ENCODE data around the gene KCNQ1. TPM values are rescaled to one million over a fixed set of nuclear protein-coding genes. Genes with fewer than 3 reads are reported as not detected.

KCNQ1 gene
- total RNA-seq, 1 donor from 2014 or later, result 0.86 TPM

DNA sequence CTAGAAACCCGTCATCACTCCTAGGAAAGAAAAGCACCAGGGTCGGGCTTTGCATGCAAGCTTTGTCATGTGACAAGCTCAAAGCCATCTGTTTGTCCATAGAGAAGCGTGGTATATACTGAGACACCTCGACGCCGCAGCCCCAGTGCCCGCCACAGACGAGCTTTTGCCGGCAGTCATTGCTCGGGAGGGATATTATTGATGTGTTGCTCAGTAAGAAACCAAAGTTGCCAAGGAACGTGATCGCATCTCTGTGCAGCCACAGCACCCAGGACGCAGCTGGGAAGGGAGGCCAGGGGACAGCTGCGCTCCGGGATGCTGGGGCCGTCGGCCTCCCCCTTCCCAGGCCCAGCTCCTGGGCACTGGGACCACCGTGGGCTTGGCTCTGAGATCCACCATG, 344.5 kb downstream of the KCNQ1 start:
- peak overlapping the region; percentile 57 for H3K27ac Mint-ChIP-seq (ENCODE audit: unreplicated experiment)
- H3K27me3 Mint-ChIP-seq (ENCODE audit: low read depth), result peaks cover 12% of the 10 kb centered on the region
- TF ChIP-seq, protein P1, sequence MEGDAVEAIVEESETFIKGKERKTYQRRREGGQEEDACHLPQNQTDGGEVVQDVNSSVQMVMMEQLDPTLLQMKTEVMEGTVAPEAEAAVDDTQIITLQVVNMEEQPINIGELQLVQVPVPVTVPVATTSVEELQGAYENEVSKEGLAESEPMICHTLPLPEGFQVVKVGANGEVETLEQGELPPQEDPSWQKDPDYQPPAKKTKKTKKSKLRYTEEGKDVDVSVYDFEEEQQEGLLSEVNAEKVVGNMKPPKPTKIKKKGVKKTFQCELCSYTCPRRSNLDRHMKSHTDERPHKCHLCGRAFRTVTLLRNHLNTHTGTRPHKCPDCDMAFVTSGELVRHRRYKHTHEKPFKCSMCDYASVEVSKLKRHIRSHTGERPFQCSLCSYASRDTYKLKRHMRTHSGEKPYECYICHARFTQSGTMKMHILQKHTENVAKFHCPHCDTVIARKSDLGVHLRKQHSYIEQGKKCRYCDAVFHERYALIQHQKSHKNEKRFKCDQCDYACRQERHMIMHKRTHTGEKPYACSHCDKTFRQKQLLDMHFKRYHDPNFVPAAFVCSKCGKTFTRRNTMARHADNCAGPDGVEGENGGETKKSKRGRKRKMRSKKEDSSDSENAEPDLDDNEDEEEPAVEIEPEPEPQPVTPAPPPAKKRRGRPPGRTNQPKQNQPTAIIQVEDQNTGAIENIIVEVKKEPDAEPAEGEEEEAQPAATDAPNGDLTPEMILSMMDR (conservative IDR thresholded peaks at IDR 0.05), result no peak
- DNase-seq (ENCODE audit: low read depth, low spot score), result no peak
- no peak overlapping the region for H3K4me3 Mint-ChIP-seq
- H3K36me3 Mint-ChIP-seq (ENCODE audit: low read depth), result peaks cover 6% of the 10 kb centered on the region
- peaks cover 22% of the 10 kb centered on the region for H3K4me1 Mint-ChIP-seq
- H3K9me3 Mint-ChIP-seq, result peaks cover 2% of the 10 kb centered on the region

DNA sequence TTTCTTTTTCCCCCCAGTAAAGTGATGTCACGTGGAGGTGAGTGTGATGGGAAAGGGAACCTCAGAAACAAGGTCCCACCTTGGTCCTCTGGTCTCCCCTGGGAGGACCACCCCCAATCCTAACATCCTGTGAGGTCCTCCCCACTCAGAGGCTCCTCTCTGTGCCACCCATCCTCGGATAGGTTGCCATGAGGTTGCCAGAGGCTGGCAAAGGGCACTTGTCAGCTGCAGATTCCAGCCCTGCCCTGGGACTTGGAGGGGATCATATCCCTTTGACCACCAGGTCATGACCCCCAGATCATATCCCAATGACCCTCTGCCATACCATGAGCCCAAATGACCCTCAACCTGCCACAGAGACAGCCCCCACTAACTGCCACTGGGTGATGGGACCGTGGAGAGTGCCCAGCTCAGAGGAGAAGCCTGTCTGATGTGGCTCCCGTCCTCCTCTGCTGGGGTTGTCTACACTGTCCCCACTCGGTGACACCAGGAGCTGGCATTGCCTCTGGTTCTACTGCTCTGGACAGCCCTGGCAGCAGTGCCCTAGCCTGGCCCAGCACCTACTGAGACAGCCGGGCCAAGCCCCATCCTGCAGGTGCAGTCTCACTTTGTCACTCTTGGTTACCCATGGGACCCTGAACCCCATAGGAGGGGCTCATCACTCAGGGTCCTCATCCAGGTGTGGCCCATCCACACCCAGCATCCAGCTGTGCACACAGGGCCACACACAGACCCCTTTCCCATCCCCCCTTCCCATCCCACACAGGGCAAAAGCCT, 345.2 kb downstream of the KCNQ1 start:
- TF ChIP-seq, protein P1 (conservative IDR thresholded peaks at IDR 0.05), result no peak
- Mint-ChIP-seq H3K4me3 (no peak overlapping the region), H3K36me3 (ENCODE audit: low read depth) (peaks cover 6% of the 10 kb centered on the region), H3K27me3 (ENCODE audit: low read depth) (peaks cover 12% of the 10 kb centered on the region), H3K9me3 (peaks cover 2% of the 10 kb centered on the region), H3K4me1 (peaks cover 22% of the 10 kb centered on the region), H3K27ac (ENCODE audit: unreplicated experiment) (no peak overlapping the region)
- DNase-seq (ENCODE audit: low read depth, low spot score), result no peak

DNA sequence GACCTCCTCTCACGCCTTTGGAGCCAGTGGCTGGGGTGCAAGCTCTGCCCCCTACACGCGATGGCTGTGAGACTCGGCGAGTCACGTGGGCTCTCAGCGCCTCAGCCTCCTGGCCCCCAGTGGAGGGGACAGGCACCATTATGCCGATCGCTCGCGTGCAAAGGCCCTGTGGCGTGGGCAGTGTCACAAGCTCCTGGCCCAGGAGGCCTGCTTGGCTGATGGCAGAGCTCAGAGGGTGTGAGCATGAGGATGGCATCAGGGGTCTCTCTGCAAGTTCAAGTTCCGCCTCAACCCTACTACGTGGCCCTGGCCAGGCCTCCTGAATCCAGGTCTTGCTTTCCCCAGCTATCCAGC, 345.7 kb downstream of the KCNQ1 start:
- Mint-ChIP-seq H3K36me3 (ENCODE audit: low read depth) (peaks cover 5% of the 10 kb centered on the region), H3K27ac (ENCODE audit: unreplicated experiment) (no peak overlapping the region), H3K4me1 (peaks cover 22% of the 10 kb centered on the region), H3K4me3 (no peak overlapping the region), H3K27me3 (ENCODE audit: low read depth) (peaks cover 12% of the 10 kb centered on the region), H3K9me3 (peaks cover 2% of the 10 kb centered on the region)
- TF ChIP-seq, protein P1 (conservative IDR thresholded peaks at IDR 0.05), result no peak
- DNase-seq (ENCODE audit: low read depth, low spot score), result no peak

DNA sequence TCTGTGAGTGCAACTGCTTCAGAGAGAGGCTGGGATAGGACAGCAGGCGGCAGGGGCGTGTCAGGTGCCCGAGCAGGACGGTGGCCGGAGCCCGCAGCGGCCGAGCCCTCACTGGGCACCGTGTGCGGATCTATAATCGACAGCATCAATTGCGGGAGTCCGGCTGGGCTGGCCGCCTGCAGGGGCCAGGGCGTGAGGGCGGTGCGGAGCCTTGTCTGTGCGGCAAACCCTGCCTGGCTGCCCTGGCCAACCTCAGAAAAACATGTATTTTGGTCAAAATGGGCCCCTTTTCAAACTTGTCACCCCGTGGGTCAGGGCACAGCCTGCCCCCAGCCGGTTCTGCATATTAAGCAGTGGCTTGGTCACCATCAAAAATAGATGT, 346.3 kb downstream of the KCNQ1 start:
- Mint-ChIP-seq H3K36me3 (ENCODE audit: low read depth) (peaks cover 2% of the 10 kb centered on the region), H3K4me1 (peaks cover 22% of the 10 kb centered on the region), H3K9me3 (peaks cover 2% of the 10 kb centered on the region), H3K27me3 (ENCODE audit: low read depth) (peaks cover 12% of the 10 kb centered on the region), H3K27ac (ENCODE audit: unreplicated experiment) (no peak overlapping the region), H3K4me3 (no peak overlapping the region)
- no peak for DNase-seq (ENCODE audit: low read depth, low spot score)
- TF ChIP-seq, protein P1 (conservative IDR thresholded peaks at IDR 0.05), result no peak

DNA sequence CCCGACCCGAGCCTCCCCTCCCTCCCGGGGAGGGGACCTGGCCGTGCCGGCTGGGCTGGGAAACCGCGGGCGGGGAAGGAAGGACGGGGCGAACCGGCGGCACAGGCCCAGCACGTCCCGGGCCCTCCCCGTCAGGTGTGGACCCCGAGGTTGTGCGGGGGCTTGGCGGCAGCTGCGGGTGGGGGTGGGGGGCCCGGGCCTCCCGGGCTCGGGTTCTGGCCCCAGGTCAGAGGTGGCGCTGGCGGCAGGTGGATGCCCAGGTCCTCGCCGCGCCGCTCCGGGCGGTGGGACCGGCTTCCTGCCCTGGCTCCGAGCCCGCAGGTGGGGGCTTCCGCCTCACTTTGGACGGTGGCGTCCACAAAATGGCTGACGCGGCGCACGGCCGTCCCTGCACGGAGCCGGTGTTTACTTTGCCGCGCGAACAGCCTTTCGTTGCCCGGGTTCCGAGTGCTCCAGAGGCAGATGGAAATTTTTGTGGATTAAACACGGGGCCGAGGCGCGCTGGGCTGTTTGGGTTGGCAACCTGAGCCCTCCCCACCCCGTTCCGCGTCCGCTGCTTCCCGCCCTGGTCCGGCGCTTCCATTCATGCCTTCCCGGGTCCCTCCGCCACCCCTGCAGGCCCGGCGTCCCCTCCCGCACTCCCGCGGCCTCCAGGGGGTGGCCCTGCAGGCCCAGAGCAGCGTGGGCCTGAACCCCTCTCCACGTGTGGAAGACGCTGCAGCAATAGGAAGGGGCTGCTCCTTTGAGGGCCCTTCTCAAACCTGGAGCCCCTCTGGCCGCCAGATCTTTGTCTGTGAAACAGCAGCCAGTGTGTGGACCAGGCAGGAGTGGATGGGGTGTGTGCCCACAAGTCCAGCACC, 346.9 kb downstream of the KCNQ1 start:
- peaks cover 12% of the 10 kb centered on the region for H3K27me3 Mint-ChIP-seq (ENCODE audit: low read depth)
- peak overlapping the region; percentile 71 for H3K27ac Mint-ChIP-seq (ENCODE audit: unreplicated experiment)
- DNase-seq (ENCODE audit: low read depth, low spot score), result no peak
- TF ChIP-seq, protein P1 (conservative IDR thresholded peaks at IDR 0.05), result no peak
- H3K4me1 Mint-ChIP-seq, result peaks cover 22% of the 10 kb centered on the region
- H3K4me3 Mint-ChIP-seq, result no peak overlapping the region
- no peaks in the 10 kb centered on the region for H3K36me3 Mint-ChIP-seq (ENCODE audit: low read depth)
- no peaks in the 10 kb centered on the region for H3K9me3 Mint-ChIP-seq
